Esophagus (tissue), 2 donors: ENCODE data around the gene USH1C. TPM values are rescaled to one million over a fixed set of nuclear protein-coding genes. Genes with fewer than 3 reads are reported as not detected.

Experiments
- H3K27ac ChIP-seq, 2 donors: one replicate each; pipeline ENCODE4 v1.5.1; 2013; ENCODE audit warnings: low read depth in 2 of 2, mild to moderate bottlenecking in 2 of 2, inconsistent platforms in 1 of 2, low read length in 1 of 2, moderate library complexity in 1 of 2
- H3K27me3 ChIP-seq, 2 donors: one replicate each; pipeline ENCODE4 v1.6.1; 2013; ENCODE audit warnings: low read length in 2 of 2, control low read depth in 1 of 2, mild to moderate bottlenecking in 1 of 2; ENCODE audit not compliant: insufficient read depth in 2 of 2, control insufficient read depth in 1 of 2
- H3K36me3 ChIP-seq, 2 donors: one replicate each; pipeline ENCODE4 v1.6.1; 2013; ENCODE audit warnings: low read length in 1 of 2; ENCODE audit not compliant: control insufficient read depth in 2 of 2, insufficient read depth in 2 of 2
- H3K4me1 ChIP-seq, 2 donors: one replicate each; pipeline ENCODE4 v1.6.1; 2013; ENCODE audit warnings: low read length in 1 of 2; ENCODE audit not compliant: control insufficient read depth in 2 of 2, insufficient read depth in 2 of 2
- H3K4me3 ChIP-seq, 2 donors: one replicate each; pipeline ENCODE4 v1.5.1; 2013; ENCODE audit warnings: low read length in 2 of 2, mild to moderate bottlenecking in 2 of 2, low read depth in 1 of 2, moderate library complexity in 1 of 2
- H3K9me3 ChIP-seq, 2 donors: one replicate each; pipeline ENCODE4 v1.6.1; 2013; ENCODE audit warnings: mild to moderate bottlenecking in 2 of 2, low read depth in 1 of 2, low read length in 1 of 2, moderate library complexity in 1 of 2; ENCODE audit not compliant: control insufficient read depth in 2 of 2, insufficient read depth in 1 of 2
- WGBS, 2 donors: extraction: QIAGEN DNeasy Blood & Tissue Kit; methylation state at CpG; one replicate each; pipeline ENCODE4 v1.1.7; 2013; 5-methylcytosine and 5-hydroxymethylcytosine counted together
- polyA plus RNA-seq, 2 donors: library from polyadenylated mRNA; stranded (reverse); fragments of 200-250 nt; gene quantifications; one replicate each; pipeline ENCODE4 v1.2.3, GENCODE V29; 2013
- donor health status: healthy with polysubstance abuse.
- donor health status: Bipolar disorder and iron deficiency.

Gene USH1C
- polyA plus RNA-seq, 2 donors, result 0.08 TPM

DNA sequence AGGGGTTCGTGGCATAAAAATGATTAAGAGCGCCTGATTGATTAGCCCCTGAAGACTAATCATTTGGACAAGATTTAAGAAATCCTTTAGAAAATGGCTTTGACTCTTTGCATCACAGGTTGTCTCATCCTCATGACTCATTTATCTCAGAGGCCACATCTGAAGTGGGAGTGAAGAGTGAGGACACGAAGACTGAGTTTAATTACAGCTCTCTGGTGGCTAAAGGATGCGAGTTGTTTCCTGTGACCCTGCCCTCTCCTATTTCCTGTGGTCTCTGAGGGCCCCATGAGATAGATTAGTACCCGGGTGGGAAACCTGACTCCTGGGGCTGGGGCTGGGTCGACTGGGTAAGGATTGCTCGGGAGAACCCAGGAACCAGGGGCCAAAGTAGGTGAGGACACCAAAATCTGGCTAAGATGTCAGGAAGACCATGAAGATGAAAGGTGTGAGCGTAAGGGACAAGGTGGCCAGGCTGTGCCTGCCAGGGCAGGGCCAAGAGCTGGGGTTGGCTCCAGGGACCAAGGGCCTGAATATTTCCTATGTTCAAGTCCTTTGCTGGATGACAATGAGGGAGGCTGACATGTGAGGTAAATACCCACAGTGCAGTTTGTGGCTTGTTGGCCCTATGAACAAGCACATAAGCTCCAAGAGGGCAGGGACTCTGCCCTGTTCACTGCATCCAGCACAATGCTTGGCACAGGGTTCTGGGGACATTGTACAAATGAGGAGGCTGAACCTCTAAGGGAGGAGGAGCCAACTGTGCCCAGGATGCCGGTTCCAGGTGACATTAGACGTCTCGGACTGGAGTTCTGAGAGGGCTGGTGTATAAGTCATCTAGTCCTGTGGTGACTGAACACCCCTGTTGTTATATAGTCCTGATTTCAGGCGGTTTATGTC, 6.5 kb upstream of the USH1C start:
- H3K27ac ChIP-seq, result no peak overlapping the region
- WGBS, 2 donors, result 64% methylated on average over 12 of the region's 12 CpGs
- H3K9me3 ChIP-seq, result no peaks in the 10 kb centered on the region
- peaks cover 0 to 3% of the 10 kb centered on the region in 2 donors for H3K27me3 ChIP-seq
- H3K4me1 ChIP-seq, result no peaks in the 10 kb centered on the region
- H3K4me3 ChIP-seq, result no peak overlapping the region
- no peaks in the 10 kb centered on the region for H3K36me3 ChIP-seq

- H3K27me3 ChIP-seq, result peaks cover 0 to 3% of the 10 kb centered on the region in 2 donors
- no peak overlapping the region for H3K27ac ChIP-seq
- 71 to 73% methylated on average over 6 of the region's 6 CpGs for WGBS, 2 donors
- peaks cover 0 to 5% of the 10 kb centered on the region in 2 donors for H3K4me1 ChIP-seq
- no peak overlapping the region for H3K4me3 ChIP-seq
- H3K9me3 ChIP-seq, result no peaks in the 10 kb centered on the region
- H3K36me3 ChIP-seq, result no peaks in the 10 kb centered on the region
Observed at GRCh38 chr11:17548444-17548843, 4.2 kb upstream of the USH1C start.

- Histone ChIP-seq H3K9me3 (no peaks in the 10 kb centered on the region), H3K4me1 (peaks cover 0 to 5% of the 10 kb centered on the region in 2 donors), H3K27ac (no peak overlapping the region), H3K27me3 (peaks cover 0 to 3% of the 10 kb centered on the region in 2 donors), H3K4me3 (no peak overlapping the region), H3K36me3 (no peaks in the 10 kb centered on the region)
- WGBS, 2 donors, result 54 to 57% methylated on average over 9 of the region's 9 CpGs
Observed at GRCh38 chr11:17547932-17548331, 3.7 kb upstream of the USH1C start.

GRCh38 chr11:17547051-17547577, 2.9 kb upstream of the USH1C start, which contains the start of gene OTOG:
Gene OTOG (plus strand): TSS chr11:17547259. CDS start chr11:17547373, 114 bp downstream.
- peaks cover 0 to 5% of the 10 kb centered on the region in 2 donors for H3K4me1 ChIP-seq
- H3K4me3 ChIP-seq, result no peak within 1 kb of the TSS
- peaks cover 0 to 3% of the 10 kb centered on the region in 2 donors for H3K27me3 ChIP-seq
- peaks cover 0 to 2% of the 10 kb centered on the region in 2 donors for H3K9me3 ChIP-seq
- no peaks in the 10 kb centered on the region for H3K36me3 ChIP-seq
- no peak within 1 kb of the TSS for H3K27ac ChIP-seq
- 9 to 15% methylated on average over 20 of the region's 20 CpGs for WGBS, 2 donors

DNA sequence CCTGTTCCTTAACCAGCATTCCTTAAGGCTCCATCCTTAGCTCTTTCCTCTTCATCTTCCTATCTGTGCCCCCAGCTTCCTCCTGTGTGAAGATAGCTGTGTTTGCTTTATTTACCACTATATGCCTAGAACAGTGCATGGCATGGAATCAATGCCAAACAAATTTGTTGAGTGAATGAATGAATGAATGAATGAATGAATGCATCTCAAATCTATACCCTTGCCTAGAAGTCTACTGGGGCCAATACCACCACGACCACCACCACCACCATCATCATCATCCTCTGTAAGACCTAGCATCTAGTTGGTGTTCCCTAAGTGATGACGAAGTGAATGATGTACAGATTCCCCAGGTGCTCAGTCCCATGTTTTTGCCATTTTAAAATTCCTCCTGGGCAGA, 2.0 kb upstream of the USH1C start:
- Histone ChIP-seq H3K27ac (no peak overlapping the region), H3K4me3 (no peak overlapping the region), H3K27me3 (peaks cover 0 to 3% of the 10 kb centered on the region in 2 donors), H3K9me3 (peaks cover 0 to 2% of the 10 kb centered on the region in 2 donors), H3K4me1 (peaks cover 0 to 5% of the 10 kb centered on the region in 2 donors), H3K36me3 (no peaks in the 10 kb centered on the region)
- WGBS, 2 donors, result 90% methylated on average over 2 of the region's 2 CpGs

- Histone ChIP-seq H3K9me3 (peaks cover 0 to 2% of the 10 kb centered on the region in 2 donors), H3K36me3 (no peaks in the 10 kb centered on the region), H3K4me1 (peaks cover 0 to 5% of the 10 kb centered on the region in 2 donors), H3K27me3 (peaks cover 0 to 3% of the 10 kb centered on the region in 2 donors), H3K27ac (no peak overlapping the region), H3K4me3 (no peak overlapping the region)
- 46 to 53% methylated on average over 17 of the region's 17 CpGs for WGBS, 2 donors
Observed at GRCh38 chr11:17543574-17544180, 539 bp downstream of the USH1C start.

DNA sequence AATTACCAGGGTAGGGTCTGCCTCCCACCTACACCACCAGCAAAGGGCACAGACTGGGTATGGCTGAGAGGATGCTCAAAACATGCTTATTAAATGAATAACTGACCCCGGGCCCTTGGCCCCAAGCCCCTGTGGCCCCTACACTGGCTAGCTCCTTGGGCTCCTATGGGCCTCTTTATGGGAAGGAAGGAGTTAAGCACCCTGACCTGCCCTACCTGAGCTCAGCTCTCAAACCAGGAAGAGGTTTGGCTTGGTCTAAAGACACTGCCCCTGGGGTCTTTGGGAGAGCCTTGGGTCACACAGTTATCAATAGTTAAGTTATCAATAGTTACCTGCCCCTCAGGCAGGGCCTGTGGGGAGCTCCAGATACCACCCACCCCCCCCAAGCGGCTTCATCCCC, 1.2 kb downstream of the USH1C start:
- Histone ChIP-seq H3K4me1 (peaks cover 0 to 5% of the 10 kb centered on the region in 2 donors), H3K4me3 (no peak overlapping the region), H3K27me3 (peaks cover 0 to 3% of the 10 kb centered on the region in 2 donors), H3K27ac (no peak overlapping the region), H3K36me3 (no peaks in the 10 kb centered on the region), H3K9me3 (peaks cover 0 to 2% of the 10 kb centered on the region in 2 donors)
- 86 to 89% methylated on average over 2 of the region's 2 CpGs for WGBS, 2 donors

DNA sequence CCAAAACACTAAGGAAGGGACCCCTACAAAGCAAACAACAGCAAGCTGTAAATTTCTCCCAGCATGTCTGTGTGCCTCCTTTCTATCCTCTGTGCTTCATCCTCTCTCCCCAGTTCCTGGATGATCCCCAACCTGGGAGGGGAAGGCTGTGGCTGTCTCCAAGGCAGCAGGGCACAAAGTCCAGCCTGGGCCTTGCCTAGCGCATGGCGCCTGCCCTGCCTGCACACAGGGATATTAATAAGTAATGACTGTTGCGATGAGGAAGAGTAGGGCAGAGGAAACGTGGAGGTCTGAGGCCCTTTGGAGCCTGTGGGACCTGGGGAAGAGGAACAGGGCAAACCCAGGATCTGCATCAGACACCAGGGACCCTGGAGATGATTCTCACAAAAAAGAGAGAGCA, 2.0 kb downstream of the USH1C start:
- Histone ChIP-seq H3K36me3 (no peaks in the 10 kb centered on the region), H3K9me3 (peaks cover 0 to 2% of the 10 kb centered on the region in 2 donors), H3K4me1 (peaks cover 0 to 5% of the 10 kb centered on the region in 2 donors), H3K27ac (no peak overlapping the region), H3K27me3 (no peaks in the 10 kb centered on the region), H3K4me3 (no peak overlapping the region)
- 63 to 74% methylated on average over 4 of the region's 4 CpGs for WGBS, 2 donors

GRCh38 chr11:17541330-17541885, 2.8 kb downstream of the USH1C start:
- H3K4me1 ChIP-seq, result peaks cover 0 to 5% of the 10 kb centered on the region in 2 donors
- H3K27ac ChIP-seq, result no peak overlapping the region
- H3K36me3 ChIP-seq, result no peaks in the 10 kb centered on the region
- WGBS, 2 donors, result 68% methylated on average over 4 of the region's 4 CpGs
- H3K9me3 ChIP-seq, result peaks cover 0 to 2% of the 10 kb centered on the region in 2 donors
- no peaks in the 10 kb centered on the region for H3K27me3 ChIP-seq
- no peak overlapping the region for H3K4me3 ChIP-seq
